ENCODE data around the gene HIGD1B.

The HIGD1B gene

GRCh38 chr17:44881145-44881544 lies 33.5 kb downstream of the HIGD1B start:
- no peak for TF ChIP-seq CTCF (IDR thresholded peaks at IDR 0.05; ENCODE audit: low read depth, low read length)
- DNase-seq (ENCODE audit: extremely low read depth, low read depth): no peak

DNA sequence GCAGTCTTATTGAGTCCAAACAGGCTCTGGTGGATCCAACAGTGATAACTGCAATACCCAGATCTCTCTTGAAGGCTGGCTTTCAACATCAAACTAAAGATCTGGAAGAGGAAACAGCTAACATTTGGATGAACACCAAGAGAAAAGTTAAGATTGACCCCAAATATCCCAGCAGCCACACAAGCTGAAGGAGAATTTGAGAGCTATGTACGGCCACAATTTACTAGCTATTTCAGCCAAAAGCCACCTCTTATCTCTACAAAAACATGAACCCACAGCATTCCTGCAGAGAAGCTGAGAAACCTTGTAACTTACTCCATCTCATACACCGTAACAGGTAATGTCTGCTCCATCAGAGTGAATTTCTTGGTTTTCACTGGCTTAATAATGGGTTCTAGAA lies 37.3 kb downstream of the HIGD1B start:
- no peak for DNase-seq (ENCODE audit: extremely low read depth, low read depth)
- TF ChIP-seq CTCF (IDR thresholded peaks at IDR 0.05; ENCODE audit: low read depth, low read length): no peak

DNA sequence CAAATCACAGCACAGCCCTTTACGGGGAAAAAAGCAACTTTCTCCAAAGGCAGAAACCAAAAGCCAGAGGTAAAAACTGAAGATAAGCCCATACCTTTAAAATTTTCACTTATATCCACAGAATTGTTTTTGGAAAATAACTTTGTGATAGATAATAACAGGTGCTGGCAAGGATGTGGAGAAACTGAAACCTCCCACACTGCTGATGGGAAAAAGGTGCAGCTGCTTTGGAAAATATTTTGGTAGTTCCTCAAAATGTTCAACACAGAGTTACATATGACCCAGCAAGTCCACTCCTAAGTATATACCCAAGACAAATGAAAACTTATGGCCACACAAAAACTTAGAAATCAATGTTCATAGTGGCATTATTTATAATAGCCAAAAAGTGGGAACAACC lies 39.3 kb downstream of the HIGD1B start:
- DNase-seq (ENCODE audit: extremely low read depth, low read depth): no peak
- TF ChIP-seq CTCF (IDR thresholded peaks at IDR 0.05; ENCODE audit: low read depth, low read length): no peak

DNA sequence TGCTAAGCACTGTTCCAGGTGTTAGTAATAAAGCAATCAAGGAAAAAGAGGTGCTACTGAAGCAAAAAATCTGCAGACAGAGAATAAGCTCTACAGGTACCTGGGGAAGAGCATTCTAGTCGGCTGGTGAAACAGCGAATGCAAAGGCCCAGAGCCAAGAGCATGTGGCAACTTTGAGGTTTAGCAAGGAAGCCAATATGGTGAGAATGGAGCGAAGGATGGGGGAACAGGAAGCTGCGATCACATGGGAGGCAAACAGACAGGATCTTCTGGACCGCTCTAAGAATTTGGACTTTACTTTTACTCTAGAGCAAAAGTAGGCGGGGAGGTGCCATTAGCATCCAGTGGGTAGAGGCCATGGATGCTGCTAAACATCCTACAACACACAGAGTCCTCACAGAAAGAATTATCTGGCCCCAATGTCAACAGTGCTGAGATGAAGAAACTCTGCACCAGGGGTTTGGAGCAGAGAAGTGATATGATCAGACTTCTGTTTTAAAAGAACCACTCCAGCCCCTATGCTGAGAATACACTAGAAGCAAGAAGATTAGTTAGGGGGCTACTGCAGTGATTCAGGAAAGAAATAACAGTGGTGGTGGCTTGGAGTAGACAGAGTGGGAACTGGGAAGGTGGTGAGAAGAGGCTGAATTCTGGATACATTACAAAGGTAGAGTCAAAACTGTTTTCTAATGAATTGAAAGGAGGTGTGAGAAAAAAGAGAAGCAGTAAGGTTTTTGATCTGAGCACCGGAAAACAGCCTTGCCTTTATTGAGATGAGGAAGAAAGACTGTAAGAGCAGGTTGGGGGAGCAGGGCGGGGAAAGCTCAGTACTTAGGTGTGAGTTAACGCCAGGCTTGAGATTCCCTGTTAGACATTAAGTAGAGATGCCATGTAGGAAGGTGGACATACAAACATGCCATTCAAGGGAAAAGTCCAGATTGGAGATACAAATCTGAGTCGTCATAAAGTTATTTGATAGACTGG lies 40.6 kb downstream of the HIGD1B start:
- no peak for TF ChIP-seq CTCF (IDR thresholded peaks at IDR 0.05; ENCODE audit: low read depth, low read length)
- no peak for DNase-seq (ENCODE audit: extremely low read depth, low read depth)

- TF ChIP-seq CTCF (IDR thresholded peaks at IDR 0.05; ENCODE audit: low read depth, low read length): no peak
- no peak for DNase-seq (ENCODE audit: extremely low read depth, low read depth)
These were observed 41.3 kb downstream of the HIGD1B start for GRCh38 chr17:44889003-44889402.

DNA sequence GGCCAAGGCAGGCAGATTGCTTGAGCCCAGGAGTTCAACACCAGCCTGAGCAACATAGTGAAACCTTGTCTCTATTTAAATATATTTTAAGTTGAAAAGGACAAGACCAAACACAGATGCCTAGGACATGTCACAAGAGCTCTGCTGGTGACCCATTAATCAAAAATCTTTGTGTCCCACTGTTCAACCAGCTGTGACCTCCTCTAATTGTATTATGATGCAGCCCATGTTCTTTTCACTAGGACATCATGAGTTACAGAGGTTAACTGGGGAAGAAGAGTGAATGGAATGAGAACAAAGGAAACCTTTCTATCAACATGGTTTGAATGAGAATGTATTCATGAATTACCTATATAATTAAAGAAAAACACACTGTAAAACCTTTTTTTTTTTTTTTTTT lies 44.6 kb downstream of the HIGD1B start:
- no peak for DNase-seq (ENCODE audit: extremely low read depth, low read depth)
- TF ChIP-seq CTCF (IDR thresholded peaks at IDR 0.05; ENCODE audit: low read depth, low read length): no peak

GRCh38 chr17:44894642-44895041 lies 47.0 kb downstream of the HIGD1B start:
- DNase-seq (ENCODE audit: extremely low read depth, low read depth): no peak
- TF ChIP-seq CTCF (IDR thresholded peaks at IDR 0.05; ENCODE audit: low read depth, low read length): no peak
